SK-N-MC (cell line): ENCODE measurements around the gene BBS12.

Experiments
- DNase-seq: peaks from one replicate; pipeline ENCODE4 v3.0.0-alpha.2; 2011; ENCODE audit warnings: low read depth, low spot score
- H3K27ac ChIP-seq: fragments of 200-600 bp; sonication (generic); 2 replicates; pipeline ENCODE4 v1.5.1; 2016; ENCODE audit warnings: mixed run types
- H3K36me3 ChIP-seq: fragments of 200-600 bp; sonication (generic); 2 replicates; pipeline ENCODE4 v1.6.1; 2017; ENCODE audit warnings: antibody characterized with exemption, low read length, mixed read lengths; ENCODE audit not compliant: insufficient read depth
- H3K4me3 ChIP-seq: fragments of 200-600 bp; sonication (generic); 2 replicates; pipeline ENCODE4 v1.5.1; 2016
- H3K9ac ChIP-seq: fragments of 200-600 bp; sonication (generic); 2 replicates; pipeline ENCODE4 v1.8.0; 2017; ENCODE audit warnings: mixed run types, mixed read lengths; ENCODE audit not compliant: insufficient read length
- H3K9me3 ChIP-seq: fragments of 200-600 bp; sonication (generic); 2 replicates; pipeline ENCODE4 v1.6.1; 2017; ENCODE audit warnings: low read depth, mild to moderate bottlenecking, antibody characterized with exemption, low read length, moderate library complexity, mixed read lengths
- EZH2 ChIP-seq: fragments of 200-600 bp; sonication (generic); IDR thresholded peaks from one replicate; pipeline ENCODE4 v1.6.1; 2017; ENCODE audit warnings: antibody characterized with exemption
- FOXP2 ChIP-seq: optimal IDR thresholded peaks from 2 replicates; pipeline ENCODE3; 2011; ENCODE audit warnings: mild to moderate bottlenecking, moderate library complexity; ENCODE audit not compliant: insufficient read depth; ENCODE audit errors: extremely low read length, control extremely low read depth
- POLR2AphosphoS5 ChIP-seq: IDR thresholded peaks from 2 replicates; pipeline ENCODE4 v1.6.1; 2012; ENCODE audit warnings: mild to moderate bottlenecking, low read depth, low read length, borderline replicate concordance

The BBS12 gene

DNA sequence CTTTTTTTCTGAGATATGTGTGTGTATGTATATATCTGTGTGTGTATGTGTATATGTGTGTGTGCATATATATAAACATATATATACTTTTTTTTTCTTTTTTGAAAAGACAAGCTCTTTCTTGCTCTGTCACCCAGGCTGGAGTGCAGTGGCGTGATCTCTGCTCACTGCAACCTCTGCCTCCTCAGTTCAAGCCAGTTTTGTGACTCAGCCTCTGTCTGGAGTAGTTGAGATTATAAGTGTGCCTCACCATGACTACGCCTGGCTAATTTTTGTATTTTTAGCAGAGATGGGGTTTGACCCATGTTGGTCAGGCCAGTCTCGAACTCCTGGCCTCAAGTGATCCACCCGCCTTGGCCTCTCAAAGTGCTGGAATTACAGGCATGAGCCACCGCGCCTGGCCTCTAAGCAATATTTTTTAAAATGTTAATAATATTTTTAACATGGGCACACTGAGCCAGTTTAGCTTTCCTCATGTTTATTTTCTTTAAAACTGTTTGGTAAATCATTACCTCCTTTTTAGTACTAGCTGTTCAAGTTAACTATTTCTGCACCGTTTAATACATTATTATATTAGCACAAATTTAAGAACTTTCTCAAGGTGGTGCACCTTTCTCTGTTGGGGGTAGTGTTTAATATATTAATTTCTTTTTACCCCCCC lies 33.3 kb downstream of the BBS12 start:
- Histone ChIP-seq H3K27ac (no peak overlapping the region), H3K9ac (no peak overlapping the region)

DNA sequence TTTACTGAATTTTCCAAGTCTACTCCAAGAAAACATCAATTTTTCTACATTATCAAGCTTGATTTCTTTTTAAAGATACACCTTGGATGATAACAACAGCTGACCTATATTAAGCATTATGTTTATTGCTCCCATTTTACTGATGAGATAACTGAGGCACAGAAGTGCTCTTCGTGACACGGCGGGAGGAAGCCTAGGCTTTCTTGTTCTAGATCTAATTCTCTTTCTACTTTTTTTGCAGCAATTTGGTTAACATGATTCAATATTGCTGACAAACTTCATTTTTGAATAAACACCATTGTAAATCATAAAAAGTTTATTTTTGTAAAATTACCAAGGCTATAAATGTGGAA lies 33.8 kb downstream of the BBS12 start:
- no peak overlapping the region for H3K9ac ChIP-seq
- H3K4me3 ChIP-seq: no peak overlapping the region
- no peak for DNase-seq
- no peaks in the 10 kb centered on the region for H3K9me3 ChIP-seq
- H3K27ac ChIP-seq: no peak overlapping the region
- H3K36me3 ChIP-seq: no peaks in the 10 kb centered on the region
- TF ChIP-seq FOXP2 (no peak), POLR2AphosphoS5 (no peak), EZH2 (no peak)

More for the DNA sequence above, 33.3 kb downstream of the BBS12 start:
- TF ChIP-seq FOXP2 (no peak), EZH2 (no peak), POLR2AphosphoS5 (no peak)
- no peak overlapping the region for H3K4me3 ChIP-seq
- H3K9me3 ChIP-seq: no peaks in the 10 kb centered on the region
- no peak for DNase-seq
- H3K36me3 ChIP-seq: no peaks in the 10 kb centered on the region

DNA sequence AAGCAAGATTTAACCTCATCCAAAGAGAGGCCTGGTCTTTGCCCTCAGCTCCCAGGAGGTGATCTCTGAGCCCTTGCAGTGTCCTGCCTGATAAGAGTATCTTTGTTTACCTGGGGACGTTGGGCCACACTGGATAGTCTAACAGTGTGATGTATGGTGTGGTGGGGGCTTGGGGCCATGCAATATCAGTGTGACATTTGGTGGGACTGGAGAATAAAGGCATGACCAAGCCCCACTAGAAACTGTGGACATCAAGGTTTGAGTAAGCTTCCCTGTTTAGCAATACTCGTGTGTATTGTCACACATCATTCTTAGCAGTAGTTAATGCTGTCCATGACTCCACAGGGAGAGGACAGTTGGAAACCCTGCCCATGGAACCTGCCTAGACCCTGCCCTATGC lies 34.4 kb downstream of the BBS12 start:
- DNase-seq: no peak
- H3K36me3 ChIP-seq: no peaks in the 10 kb centered on the region
- no peak overlapping the region for H3K9ac ChIP-seq
- no peak overlapping the region for H3K27ac ChIP-seq
- TF ChIP-seq EZH2 (no peak), FOXP2 (no peak), POLR2AphosphoS5 (no peak)
- no peaks in the 10 kb centered on the region for H3K9me3 ChIP-seq
- H3K4me3 ChIP-seq: no peak overlapping the region

GRCh38 chr4:122771724-122772123 lies 39.2 kb downstream of the BBS12 start:
- Histone ChIP-seq H3K9me3 (no peaks in the 10 kb centered on the region), H3K4me3 (no peak overlapping the region), H3K27ac (no peak overlapping the region), H3K9ac (no peak overlapping the region), H3K36me3 (no peaks in the 10 kb centered on the region)
- no peak for DNase-seq
- TF ChIP-seq FOXP2 (no peak), POLR2AphosphoS5 (no peak), EZH2 (no peak)

DNA sequence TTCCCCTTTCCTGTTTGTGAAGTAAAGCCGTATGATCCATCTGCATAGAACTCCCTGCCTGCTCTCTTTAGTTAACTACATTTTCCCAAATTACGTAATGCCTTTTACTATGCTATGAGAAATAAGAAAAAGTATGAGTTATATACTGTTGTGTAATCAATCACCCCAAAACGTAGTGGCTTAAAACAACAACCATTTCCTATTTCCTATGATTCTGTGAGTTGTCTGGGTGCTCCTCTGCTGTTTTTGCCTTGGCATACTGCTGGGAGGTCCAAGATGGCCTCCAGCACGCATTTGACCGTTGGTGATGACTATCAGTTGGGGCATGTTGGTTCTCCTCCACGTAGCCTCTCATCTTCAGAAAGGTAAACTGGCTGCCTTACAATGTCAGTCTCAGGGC lies 39.8 kb downstream of the BBS12 start:
- TF ChIP-seq EZH2 (no peak), POLR2AphosphoS5 (no peak), FOXP2 (no peak)
- Histone ChIP-seq H3K4me3 (no peak overlapping the region), H3K9me3 (no peaks in the 10 kb centered on the region), H3K36me3 (no peaks in the 10 kb centered on the region), H3K27ac (no peak overlapping the region), H3K9ac (no peak overlapping the region)
- DNase-seq: no peak

DNA sequence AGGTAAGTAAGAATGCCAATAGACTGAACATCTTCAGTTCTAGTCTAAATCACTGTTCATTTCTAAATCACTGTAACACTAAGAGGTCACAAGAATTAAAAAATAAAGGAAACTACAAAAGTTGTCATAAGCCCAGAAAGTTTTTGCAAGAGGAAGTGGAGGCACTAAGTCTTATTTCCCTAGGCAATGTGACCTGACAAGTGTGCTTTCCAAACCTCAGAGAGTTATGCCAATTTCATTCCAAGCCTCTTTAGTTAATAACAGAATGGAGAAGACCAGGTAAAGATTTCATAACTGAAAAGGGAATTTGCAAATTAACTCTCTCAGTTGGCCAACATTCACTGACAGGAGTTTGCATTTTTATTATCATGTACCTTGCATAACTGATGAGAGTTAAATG lies 40.5 kb downstream of the BBS12 start:
- no peak for DNase-seq
- TF ChIP-seq EZH2 (no peak), FOXP2 (no peak), POLR2AphosphoS5 (no peak)
- Histone ChIP-seq H3K9me3 (no peaks in the 10 kb centered on the region), H3K27ac (no peak overlapping the region), H3K4me3 (no peak overlapping the region), H3K36me3 (no peaks in the 10 kb centered on the region), H3K9ac (no peak overlapping the region)

DNA sequence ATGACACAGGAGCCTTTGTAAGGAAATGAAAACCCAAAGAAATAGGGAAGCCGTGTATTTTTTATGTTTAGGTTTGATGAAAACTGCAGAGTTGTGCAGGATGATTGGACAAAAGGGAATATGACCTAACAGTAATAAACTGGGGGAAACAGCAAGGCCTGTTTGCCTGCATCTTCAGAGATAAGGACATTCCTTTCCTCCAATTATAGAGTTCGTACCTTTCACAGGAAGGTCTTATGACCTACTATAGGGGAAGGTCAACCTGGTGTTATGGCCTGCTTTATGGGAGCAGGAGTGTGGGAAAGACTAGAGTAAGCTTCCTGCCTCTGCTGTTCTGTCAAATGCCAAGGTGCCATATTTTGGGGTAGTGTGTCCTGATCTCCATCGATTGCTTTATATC lies 42.5 kb downstream of the BBS12 start:
- no peak for TF ChIP-seq EZH2
- no peak for DNase-seq
- H3K27ac ChIP-seq: no peak overlapping the region

GRCh38 chr4:122775987-122776836 lies 43.7 kb downstream of the BBS12 start:
- TF ChIP-seq EZH2 (no peak), POLR2AphosphoS5 (no peak), FOXP2 (no peak)
- no peak for DNase-seq
- no peak overlapping the region for H3K9ac ChIP-seq
- H3K9me3 ChIP-seq: no peaks in the 10 kb centered on the region
- H3K4me3 ChIP-seq: no peak overlapping the region
- H3K27ac ChIP-seq: no peak overlapping the region
- H3K36me3 ChIP-seq: no peaks in the 10 kb centered on the region

More for the DNA sequence above, 42.5 kb downstream of the BBS12 start:
- H3K9me3 ChIP-seq: no peaks in the 10 kb centered on the region
- H3K36me3 ChIP-seq: no peaks in the 10 kb centered on the region
- H3K9ac ChIP-seq: no peak overlapping the region
- H3K4me3 ChIP-seq: no peak overlapping the region
